IgD-negative memory B cell (primary cell): ENCODE measurements around the gene UBE2D2. TPM values are rescaled to one million over a fixed set of nuclear protein-coding genes. Genes with fewer than 3 reads are reported as not detected.

Experiments
- H3K27ac Mint-ChIP-seq, 3 donors: one replicate each; pipeline ENCODE4 v1.8.0; 2020 to 2022; ENCODE audit warnings: mild to moderate bottlenecking in 3 of 3, mixed read lengths in 3 of 3, moderate library complexity in 1 of 3
- H3K27me3 Mint-ChIP-seq: one replicate; pipeline ENCODE4 v1.8.0; 2021; ENCODE audit warnings: mixed read lengths
- H3K36me3 Mint-ChIP-seq: one replicate; pipeline ENCODE4 v1.8.0; 2020; ENCODE audit warnings: mild to moderate bottlenecking, mixed read lengths
- H3K4me1 Mint-ChIP-seq, 3 donors: one replicate each; pipeline ENCODE4 v1.8.0; 2020 to 2022; ENCODE audit warnings: mixed read lengths in 3 of 3, mild to moderate bottlenecking in 1 of 3
- H3K4me3 Mint-ChIP-seq, 4 donors: one replicate each; pipeline ENCODE4 v1.8.0; 2020 to 2022; ENCODE audit warnings: mild to moderate bottlenecking in 4 of 4, mixed read lengths in 4 of 4, moderate library complexity in 3 of 4
- H3K9me3 Mint-ChIP-seq, 3 donors: one replicate each; pipeline ENCODE4 v1.8.0; 2020 to 2021; ENCODE audit warnings: mixed read lengths in 3 of 3, mild to moderate bottlenecking in 1 of 3
- polyA plus RNA-seq: library from polyadenylated mRNA; unstranded; fragments of 300-500 nt; fragmentation: Illumina TruSeq; gene quantifications from one replicate; pipeline ENCODE4 v1.2.3, GENCODE V29; 2021

Gene UBE2D2
- polyA plus RNA-seq, 1 donor from 2014 or later: 313 TPM

GRCh38 chr5:139640421-139641115, 79.4 kb downstream of the UBE2D2 start:
- Mint-ChIP-seq H3K27ac (peak overlapping the region in 1 of 3 donors; percentile 90), H3K9me3 (no peaks in the 10 kb centered on the region), H3K4me1 (peaks cover 36 to 58% (median 48%) of the 10 kb centered on the region in 3 donors)

GRCh38 chr5:139641116-139642080, 80.3 kb downstream of the UBE2D2 start:
- no peaks in the 10 kb centered on the region for H3K27me3 Mint-ChIP-seq
- no peaks in the 10 kb centered on the region for H3K9me3 Mint-ChIP-seq
- H3K4me1 Mint-ChIP-seq: peaks cover 30 to 56% (median 47%) of the 10 kb centered on the region in 3 donors
- no peaks in the 10 kb centered on the region for H3K36me3 Mint-ChIP-seq
- H3K4me3 Mint-ChIP-seq: peak overlapping the region in 1 of 4 donors; percentile 36
- H3K27ac Mint-ChIP-seq: peak overlapping the region in 2 of 3 donors; percentile 71 to 87

More at GRCh38 chr5:139640421-139641115, 79.4 kb downstream of the UBE2D2 start:
- Mint-ChIP-seq H3K4me3 (peak overlapping the region in 2 of 4 donors; percentile 83 to 91), H3K27me3 (no peaks in the 10 kb centered on the region), H3K36me3 (no peaks in the 10 kb centered on the region)

DNA sequence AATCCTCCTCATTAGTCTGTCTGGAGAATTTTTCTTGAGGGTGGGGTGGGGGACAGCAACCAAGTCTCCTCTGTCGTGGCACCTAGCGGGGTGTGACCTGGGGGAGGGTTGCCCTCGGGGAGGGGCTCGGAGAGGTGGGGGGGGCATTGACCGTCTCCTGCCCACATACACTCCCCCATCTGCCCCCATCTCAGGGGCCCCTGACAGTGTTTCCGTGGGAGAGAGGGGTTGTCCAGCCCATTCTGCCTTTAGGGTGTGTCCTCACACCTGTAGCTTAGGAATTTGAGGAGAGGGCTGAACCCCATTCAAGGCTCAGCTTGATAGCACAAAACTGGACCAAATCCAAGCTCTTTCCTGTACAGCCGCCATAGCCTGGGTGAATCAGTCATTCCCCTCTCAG, 81.1 kb downstream of the UBE2D2 start:
- Mint-ChIP-seq H3K4me1 (peaks cover 35 to 57% (median 48%) of the 10 kb centered on the region in 3 donors), H3K4me3 (peak overlapping the region in 1 of 4 donors; percentile 36), H3K27ac (peak overlapping the region in 2 of 3 donors; percentile 71 to 87), H3K27me3 (no peaks in the 10 kb centered on the region), H3K36me3 (no peaks in the 10 kb centered on the region), H3K9me3 (no peaks in the 10 kb centered on the region)

DNA sequence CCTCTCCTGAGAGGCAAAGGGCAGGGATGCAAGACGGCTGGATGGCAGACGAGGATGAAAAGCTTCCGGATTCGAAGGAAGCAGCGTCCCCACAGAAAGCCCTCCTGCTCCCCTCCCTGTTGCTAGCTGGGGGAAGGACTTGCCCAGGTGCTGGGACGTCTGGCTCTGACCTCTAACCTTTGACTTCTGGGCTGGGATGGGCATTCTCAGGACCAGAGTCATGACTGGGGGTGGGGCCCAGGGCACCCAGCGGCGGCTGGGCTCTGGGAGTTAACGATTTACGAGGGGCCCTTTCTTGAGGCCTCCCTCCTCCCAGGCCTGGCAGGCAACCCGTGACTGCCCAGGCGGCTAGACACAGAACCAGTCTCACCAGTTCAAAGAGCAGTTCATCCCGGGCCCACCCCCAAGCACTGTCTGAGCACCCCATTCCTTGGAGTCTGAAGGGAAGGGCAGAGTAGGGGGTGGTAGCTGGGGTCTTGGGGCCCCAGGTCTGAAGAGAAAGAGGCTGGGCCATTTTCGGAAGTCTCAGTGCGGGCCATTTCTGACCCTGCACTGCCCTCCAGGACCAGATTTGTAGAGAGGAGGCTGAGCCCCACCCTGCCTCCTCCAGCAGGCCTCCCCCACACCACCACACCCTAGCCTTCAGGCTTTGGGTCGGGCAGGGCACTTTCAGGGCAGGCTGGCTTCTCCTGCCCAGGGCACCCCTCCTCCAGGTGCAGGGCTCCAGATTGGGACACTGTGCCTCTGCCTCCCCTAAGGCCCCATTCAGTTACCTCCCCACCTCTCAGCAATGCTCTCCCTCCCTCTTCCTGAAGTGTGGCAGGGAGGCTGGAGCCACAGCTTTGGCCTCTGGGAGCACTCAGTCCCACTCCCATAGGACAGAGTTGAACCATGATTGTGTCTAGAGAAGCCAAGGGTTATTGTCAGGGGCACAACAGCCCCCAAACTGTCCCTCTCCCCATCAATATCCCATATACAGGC, 82.0 kb downstream of the UBE2D2 start:
- Mint-ChIP-seq H3K9me3 (no peaks in the 10 kb centered on the region), H3K36me3 (no peaks in the 10 kb centered on the region), H3K4me3 (peak overlapping the region in 1 of 4 donors; percentile 63), H3K4me1 (peaks cover 35 to 60% (median 49%) of the 10 kb centered on the region in 3 donors), H3K27ac (peak overlapping the region in 2 of 3 donors; percentile 1 to 68), H3K27me3 (no peaks in the 10 kb centered on the region)

- Mint-ChIP-seq H3K27ac (peak overlapping the region in 2 of 3 donors; percentile 68 to 85), H3K4me1 (peaks cover 28 to 52% (median 42%) of the 10 kb centered on the region in 3 donors), H3K27me3 (no peaks in the 10 kb centered on the region), H3K9me3 (no peaks in the 10 kb centered on the region), H3K36me3 (no peaks in the 10 kb centered on the region), H3K4me3 (peak overlapping the region in 1 of 4 donors; percentile 63)
Observed at GRCh38 chr5:139644001-139644456, 82.9 kb downstream of the UBE2D2 start.

DNA sequence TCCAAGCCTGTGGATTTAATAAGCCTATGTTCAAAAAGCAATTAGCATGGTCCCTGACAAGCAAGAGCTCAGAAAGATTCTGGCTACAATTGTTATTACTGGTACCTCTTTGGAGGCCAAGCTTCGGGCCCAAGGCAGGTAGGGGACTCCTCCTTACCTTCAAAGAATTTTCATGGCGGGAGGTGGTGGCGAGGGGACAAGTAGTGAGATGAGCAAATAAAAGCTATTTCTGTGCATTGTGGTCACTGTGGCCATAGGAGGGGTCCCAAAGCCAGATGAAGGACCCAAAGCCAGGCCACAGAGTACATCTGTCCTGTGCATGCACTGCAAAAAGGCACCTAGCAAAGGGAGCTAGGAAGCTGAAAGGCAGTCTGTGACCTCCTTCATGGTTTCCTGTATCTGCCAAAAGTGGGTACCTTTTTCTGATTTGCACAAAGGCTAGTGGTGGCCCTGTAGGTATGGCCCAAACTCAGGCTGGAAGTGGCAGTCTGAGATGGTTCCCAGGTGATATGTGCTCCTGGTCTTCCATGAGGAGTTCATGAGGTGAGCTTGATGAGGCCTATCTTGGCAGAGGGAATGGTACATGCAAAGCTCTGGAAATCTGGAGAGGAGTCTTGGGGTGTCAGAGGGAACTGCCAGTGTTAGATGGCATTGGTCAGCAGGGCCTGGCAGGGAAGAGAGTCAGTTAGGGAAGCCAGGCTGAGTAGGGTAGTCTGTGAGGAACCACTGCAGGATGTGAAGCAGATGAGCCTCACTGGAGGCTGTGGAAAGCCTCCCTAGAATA, 83.7 kb downstream of the UBE2D2 start:
- H3K36me3 Mint-ChIP-seq: no peaks in the 10 kb centered on the region
- no peaks in the 10 kb centered on the region for H3K27me3 Mint-ChIP-seq
- H3K9me3 Mint-ChIP-seq: no peaks in the 10 kb centered on the region
- peak overlapping the region in 2 of 4 donors; percentile 23 to 85 for H3K4me3 Mint-ChIP-seq
- H3K4me1 Mint-ChIP-seq: peaks cover 23 to 45% (median 36%) of the 10 kb centered on the region in 3 donors
- peak overlapping the region in 2 of 3 donors; percentile 1 to 85 for H3K27ac Mint-ChIP-seq

- Mint-ChIP-seq H3K27ac (peak overlapping the region in 2 of 3 donors; percentile 1 to 85), H3K4me3 (peak overlapping the region in 1 of 4 donors; percentile 85), H3K4me1 (peaks cover 25 to 41% (median 34%) of the 10 kb centered on the region in 3 donors), H3K27me3 (no peaks in the 10 kb centered on the region), H3K36me3 (no peaks in the 10 kb centered on the region), H3K9me3 (no peaks in the 10 kb centered on the region)
Observed at GRCh38 chr5:139645430-139645871, 84.3 kb downstream of the UBE2D2 start.

DNA sequence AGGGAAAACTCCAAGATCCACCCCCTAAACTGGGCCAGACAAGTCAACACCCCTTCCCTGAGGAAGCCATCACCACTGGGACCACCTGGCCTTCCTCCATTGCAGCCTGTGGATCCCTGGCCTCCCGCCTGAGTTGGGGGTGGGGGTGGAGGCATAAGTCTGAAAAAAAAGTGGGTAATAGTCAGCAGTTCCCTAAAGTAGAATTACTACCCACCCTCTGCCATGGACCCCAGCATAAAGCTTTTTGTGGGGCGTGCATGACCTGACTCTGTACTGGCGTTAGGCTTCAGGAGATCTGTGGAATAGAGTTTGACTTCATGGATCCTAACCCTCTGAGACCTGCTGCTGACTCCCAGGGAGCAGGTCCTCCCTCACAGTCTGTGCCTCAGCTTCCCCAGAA, 85.0 kb downstream of the UBE2D2 start:
- H3K27ac Mint-ChIP-seq: peak overlapping the region in 2 of 3 donors; percentile 23 to 85
- H3K4me3 Mint-ChIP-seq: peak overlapping the region in 2 of 4 donors; percentile 85 to 91
- H3K27me3 Mint-ChIP-seq: no peaks in the 10 kb centered on the region
- H3K9me3 Mint-ChIP-seq: no peaks in the 10 kb centered on the region
- H3K36me3 Mint-ChIP-seq: no peaks in the 10 kb centered on the region
- peaks cover 27 to 40% (median 34%) of the 10 kb centered on the region in 3 donors for H3K4me1 Mint-ChIP-seq

DNA sequence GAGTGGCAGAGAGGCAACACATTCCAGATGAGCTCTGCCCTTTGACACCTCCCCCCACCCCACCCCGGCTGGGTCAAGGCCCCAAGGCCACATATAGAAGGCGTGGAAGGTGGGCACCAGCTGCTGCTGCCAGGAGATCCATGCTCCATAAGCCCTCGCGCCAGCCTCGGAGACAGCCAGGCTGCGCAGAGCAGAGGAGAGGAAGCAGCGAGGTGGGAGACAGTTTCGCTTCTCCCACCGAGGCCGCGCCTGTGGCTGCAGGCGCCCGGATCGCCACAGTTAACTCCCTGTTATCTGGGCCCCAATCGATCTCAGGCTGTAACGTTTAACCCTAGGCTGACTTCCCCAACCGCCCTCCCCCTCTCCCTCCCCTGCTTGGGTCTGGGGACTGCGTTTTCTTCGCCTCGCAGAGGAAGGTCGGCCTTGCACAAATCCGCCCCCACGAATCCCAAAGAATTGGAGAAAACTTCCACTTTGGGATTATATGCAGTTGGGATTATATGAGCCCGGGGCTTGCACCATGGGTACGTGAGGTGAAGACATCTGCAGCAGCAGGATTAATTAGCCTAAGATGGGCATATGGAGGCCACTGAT, 85.9 kb downstream of the UBE2D2 start:
- Mint-ChIP-seq H3K9me3 (no peaks in the 10 kb centered on the region), H3K27me3 (no peaks in the 10 kb centered on the region), H3K4me1 (peaks cover 22 to 40% (median 31%) of the 10 kb centered on the region in 3 donors), H3K36me3 (no peaks in the 10 kb centered on the region), H3K4me3 (peak overlapping the region; percentile 82 to 92 (median 88)), H3K27ac (peak overlapping the region in 2 of 3 donors; percentile 67 to 85)

DNA sequence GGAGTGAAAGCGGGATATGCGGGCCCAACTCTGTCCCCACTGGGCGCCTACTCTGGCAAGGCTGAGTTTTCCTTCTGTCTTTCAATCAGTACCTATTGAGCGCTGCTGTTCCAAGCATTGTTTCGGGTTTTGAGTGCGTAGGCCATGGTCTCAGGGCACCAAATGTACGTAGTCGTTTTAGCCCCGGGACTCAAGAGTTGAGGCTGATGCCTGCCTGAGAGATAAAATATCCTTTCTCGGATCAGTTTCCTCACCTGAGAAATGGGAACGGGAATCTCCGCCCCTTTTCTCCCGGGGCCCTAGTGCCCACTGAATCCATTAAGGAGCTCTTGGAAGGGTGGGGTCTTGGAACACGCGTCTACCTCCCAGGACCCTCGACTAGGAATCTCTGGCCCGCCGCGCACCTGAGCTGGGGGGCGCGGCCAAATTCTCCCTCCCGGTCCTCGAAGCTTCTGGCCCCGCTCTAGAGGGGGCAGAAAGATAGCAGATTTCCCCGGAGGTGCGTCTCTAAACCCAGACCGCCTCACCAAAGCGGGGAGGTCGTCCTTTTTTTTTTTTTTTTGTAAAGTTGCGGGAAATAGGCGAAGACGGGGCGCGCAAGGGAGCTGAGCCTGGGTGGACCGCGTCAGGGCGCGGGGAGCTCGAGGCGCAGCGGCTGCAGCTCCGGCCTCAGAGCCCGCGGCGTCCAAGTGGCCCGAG, 86.5 kb downstream of the UBE2D2 start:
- peak overlapping the region; percentile 82 to 92 (median 88) for H3K4me3 Mint-ChIP-seq
- no peaks in the 10 kb centered on the region for H3K9me3 Mint-ChIP-seq
- peaks cover 26 to 46% (median 37%) of the 10 kb centered on the region in 3 donors for H3K4me1 Mint-ChIP-seq
- H3K27me3 Mint-ChIP-seq: no peaks in the 10 kb centered on the region
- no peaks in the 10 kb centered on the region for H3K36me3 Mint-ChIP-seq
- peak overlapping the region in 1 of 3 donors; percentile 85 for H3K27ac Mint-ChIP-seq

- peaks cover 33 to 53% (median 42%) of the 10 kb centered on the region in 3 donors for H3K4me1 Mint-ChIP-seq
- H3K27me3 Mint-ChIP-seq: no peaks in the 10 kb centered on the region
- peak within 1 kb of the TSS; percentile 87 to 99 (median 99) for H3K4me3 Mint-ChIP-seq
- no peaks in the 10 kb centered on the region for H3K9me3 Mint-ChIP-seq
- H3K36me3 Mint-ChIP-seq: no peaks in the 10 kb centered on the region
- peak within 1 kb of the TSS; percentile 83 to 95 (median 90) for H3K27ac Mint-ChIP-seq
Observed at GRCh38 chr5:139648205-139649081, 87.3 kb downstream of the UBE2D2 start, which contains the start of gene CXXC5. Gene CXXC5, plus strand, starts transcription at chr5:139648349. Its CDS starts 32,175 bp downstream, at chr5:139680524.
